Measurements from ENCODE around the gene SDK2.

The SDK2 gene

GRCh38 chr17:73623818-73624217, 20.4 kb downstream of the SDK2 start:
- no peak for TF ChIP-seq POLR2AphosphoS5 (IDR thresholded peaks at IDR 0.05; ENCODE audit: low read depth, low read length)
- no peak for TF ChIP-seq FOXP2 (optimal IDR thresholded peaks at IDR 0.05; ENCODE audit: borderline replicate concordance, extremely low read depth, extremely low read length, insufficient read depth)
- TF ChIP-seq REST (IDR thresholded peaks at IDR 0.05; ENCODE audit: insufficient read depth in 1 of 2, low read depth in 2 of 2, low read length in 2 of 2) = no peak
- no peak for TF ChIP-seq SIN3A (IDR thresholded peaks at IDR 0.05; ENCODE audit: borderline replicate concordance, insufficient read depth, low read length)
- TF ChIP-seq TAF1 (IDR thresholded peaks at IDR 0.05; ENCODE audit: borderline replicate concordance, insufficient read depth, low read length) = no peak

GRCh38 chr17:73623247-73623646, 21.0 kb downstream of the SDK2 start:
- no peak for TF ChIP-seq SIN3A (IDR thresholded peaks at IDR 0.05; ENCODE audit: borderline replicate concordance, insufficient read depth, low read length)
- no peak for TF ChIP-seq FOXP2 (optimal IDR thresholded peaks at IDR 0.05; ENCODE audit: borderline replicate concordance, extremely low read depth, extremely low read length, insufficient read depth)
- no peak for TF ChIP-seq TAF1 (IDR thresholded peaks at IDR 0.05; ENCODE audit: borderline replicate concordance, insufficient read depth, low read length)
- no peak for TF ChIP-seq POLR2AphosphoS5 (IDR thresholded peaks at IDR 0.05; ENCODE audit: low read depth, low read length)
- no peak for TF ChIP-seq REST (IDR thresholded peaks at IDR 0.05; ENCODE audit: insufficient read depth in 1 of 2, low read depth in 2 of 2, low read length in 2 of 2)

- TF ChIP-seq FOXP2 (optimal IDR thresholded peaks at IDR 0.05; ENCODE audit: borderline replicate concordance, extremely low read depth, extremely low read length, insufficient read depth) = no peak
- TF ChIP-seq POLR2AphosphoS5 (IDR thresholded peaks at IDR 0.05; ENCODE audit: low read depth, low read length) = no peak
- TF ChIP-seq SIN3A (IDR thresholded peaks at IDR 0.05; ENCODE audit: borderline replicate concordance, insufficient read depth, low read length) = no peak
- no peak for TF ChIP-seq REST (IDR thresholded peaks at IDR 0.05; ENCODE audit: insufficient read depth in 1 of 2, low read depth in 2 of 2, low read length in 2 of 2)
- TF ChIP-seq TAF1 (IDR thresholded peaks at IDR 0.05; ENCODE audit: borderline replicate concordance, insufficient read depth, low read length) = no peak
Observed at GRCh38 chr17:73622381-73622780, 21.9 kb downstream of the SDK2 start.

GRCh38 chr17:73621685-73622084, 22.6 kb downstream of the SDK2 start:
- TF ChIP-seq FOXP2 (optimal IDR thresholded peaks at IDR 0.05; ENCODE audit: borderline replicate concordance, extremely low read depth, extremely low read length, insufficient read depth) (no peak), POLR2AphosphoS5 (IDR thresholded peaks at IDR 0.05; ENCODE audit: low read depth, low read length) (no peak), TAF1 (IDR thresholded peaks at IDR 0.05; ENCODE audit: borderline replicate concordance, insufficient read depth, low read length) (no peak), SIN3A (IDR thresholded peaks at IDR 0.05; ENCODE audit: borderline replicate concordance, insufficient read depth, low read length) (no peak), REST (IDR thresholded peaks at IDR 0.05; ENCODE audit: insufficient read depth in 1 of 2, low read depth in 2 of 2, low read length in 2 of 2) (no peak)

- TF ChIP-seq POLR2AphosphoS5 (IDR thresholded peaks at IDR 0.05; ENCODE audit: low read depth, low read length) = no peak
- no peak for TF ChIP-seq TAF1 (IDR thresholded peaks at IDR 0.05; ENCODE audit: borderline replicate concordance, insufficient read depth, low read length)
- no peak for TF ChIP-seq SIN3A (IDR thresholded peaks at IDR 0.05; ENCODE audit: borderline replicate concordance, insufficient read depth, low read length)
- no peak for TF ChIP-seq REST (IDR thresholded peaks at IDR 0.05; ENCODE audit: insufficient read depth in 1 of 2, low read depth in 2 of 2, low read length in 2 of 2)
- TF ChIP-seq FOXP2 (optimal IDR thresholded peaks at IDR 0.05; ENCODE audit: borderline replicate concordance, extremely low read depth, extremely low read length, insufficient read depth) = no peak
Observed at GRCh38 chr17:73620414-73620813, 23.8 kb downstream of the SDK2 start.
